ENCODE measurements around the gene CCDC178.

CCDC178 gene

GRCh38 chr18:32891797-32892196 lies 548.7 kb downstream of the CCDC178 start:
- H3K27me3 ChIP-seq (ENCODE audit: low read depth, low read length) = no peaks in the 10 kb centered on the region
- no peaks in the 10 kb centered on the region for H3K9me3 ChIP-seq (ENCODE audit: control insufficient read depth in 1 of 2, low read length in 2 of 2)
- H3K4me3 ChIP-seq (ENCODE audit: low read depth in 1 of 2, low read length in 2 of 2) = no peak overlapping the region
- no peaks in the 10 kb centered on the region for H3K36me3 ChIP-seq (ENCODE audit: control insufficient read depth in 1 of 2, insufficient read depth in 2 of 2, low read length in 2 of 2)
- no peaks in the 10 kb centered on the region for H3K4me1 ChIP-seq (ENCODE audit: control insufficient read depth in 1 of 2, insufficient read depth in 2 of 2, low read length in 2 of 2)
- no peak overlapping the region for H3K27ac ChIP-seq (ENCODE audit: low read length)

GRCh38 chr18:32891130-32891529 lies 549.4 kb downstream of the CCDC178 start:
- no peaks in the 10 kb centered on the region for H3K9me3 ChIP-seq (ENCODE audit: control insufficient read depth in 1 of 2, low read length in 2 of 2)
- H3K27ac ChIP-seq (ENCODE audit: low read length) = no peak overlapping the region
- H3K27me3 ChIP-seq (ENCODE audit: low read depth, low read length) = no peaks in the 10 kb centered on the region
- no peak overlapping the region for H3K4me3 ChIP-seq (ENCODE audit: low read depth in 1 of 2, low read length in 2 of 2)
- no peaks in the 10 kb centered on the region for H3K4me1 ChIP-seq (ENCODE audit: control insufficient read depth in 1 of 2, insufficient read depth in 2 of 2, low read length in 2 of 2)
- H3K36me3 ChIP-seq (ENCODE audit: control insufficient read depth in 1 of 2, insufficient read depth in 2 of 2, low read length in 2 of 2) = no peaks in the 10 kb centered on the region

GRCh38 chr18:32889615-32890593 lies 550.6 kb downstream of the CCDC178 start:
- no peaks in the 10 kb centered on the region for H3K9me3 ChIP-seq (ENCODE audit: control insufficient read depth in 1 of 2, low read length in 2 of 2)
- no peaks in the 10 kb centered on the region for H3K27me3 ChIP-seq (ENCODE audit: low read depth, low read length)
- no peak overlapping the region for H3K4me3 ChIP-seq (ENCODE audit: low read depth in 1 of 2, low read length in 2 of 2)
- H3K27ac ChIP-seq (ENCODE audit: low read length) = no peak overlapping the region
- no peaks in the 10 kb centered on the region for H3K4me1 ChIP-seq (ENCODE audit: control insufficient read depth in 1 of 2, insufficient read depth in 2 of 2, low read length in 2 of 2)
- no peaks in the 10 kb centered on the region for H3K36me3 ChIP-seq (ENCODE audit: control insufficient read depth in 1 of 2, insufficient read depth in 2 of 2, low read length in 2 of 2)

- H3K4me1 ChIP-seq (ENCODE audit: control insufficient read depth in 1 of 2, insufficient read depth in 2 of 2, low read length in 2 of 2) = no peaks in the 10 kb centered on the region
- no peak overlapping the region for H3K4me3 ChIP-seq (ENCODE audit: low read depth in 1 of 2, low read length in 2 of 2)
- no peaks in the 10 kb centered on the region for H3K9me3 ChIP-seq (ENCODE audit: control insufficient read depth in 1 of 2, low read length in 2 of 2)
- H3K27ac ChIP-seq (ENCODE audit: low read length) = no peak overlapping the region
- no peaks in the 10 kb centered on the region for H3K36me3 ChIP-seq (ENCODE audit: control insufficient read depth in 1 of 2, insufficient read depth in 2 of 2, low read length in 2 of 2)
- no peaks in the 10 kb centered on the region for H3K27me3 ChIP-seq (ENCODE audit: low read depth, low read length)
Measured at GRCh38 chr18:32888306-32888705, 552.2 kb downstream of the CCDC178 start.
